ENCODE measurements around the gene SYTL2.

SYTL2 gene

GRCh38 chr11:85815186-85815931 lies 4.4 kb upstream of the SYTL2 start:
- no peak for DNase-seq (ENCODE audit: low read depth)
- H3K4me3 ChIP-seq (ENCODE audit: low read depth, low read length) = no peak overlapping the region
- TF ChIP-seq CTCF (IDR thresholded peaks at IDR 0.05; ENCODE audit: control insufficient read depth, extremely low read depth, insufficient read depth) = no peak

- H3K4me3 ChIP-seq (ENCODE audit: low read depth, low read length) = no peak overlapping the region
- TF ChIP-seq CTCF (IDR thresholded peaks at IDR 0.05; ENCODE audit: control insufficient read depth, extremely low read depth, insufficient read depth) = no peak
- DNase-seq (ENCODE audit: low read depth) = no peak
Observed at GRCh38 chr11:85813721-85814120, 2.8 kb upstream of the SYTL2 start.

GRCh38 chr11:85811624-85812023 lies 683 bp upstream of the SYTL2 start:
- no peak overlapping the region for H3K4me3 ChIP-seq (ENCODE audit: low read depth, low read length)
- no peak for DNase-seq (ENCODE audit: low read depth)
- TF ChIP-seq CTCF (IDR thresholded peaks at IDR 0.05; ENCODE audit: control insufficient read depth, extremely low read depth, insufficient read depth) = no peak

- DNase-seq (ENCODE audit: low read depth) = no peak
Observed at GRCh38 chr11:85810521-85810870, 445 bp downstream of the SYTL2 start.

GRCh38 chr11:85809863-85810262 lies 1.1 kb downstream of the SYTL2 start:
- DNase-seq (ENCODE audit: low read depth) = no peak
- H3K4me3 ChIP-seq (ENCODE audit: low read depth, low read length) = no peak overlapping the region
- TF ChIP-seq CTCF (IDR thresholded peaks at IDR 0.05; ENCODE audit: control insufficient read depth, extremely low read depth, insufficient read depth) = no peak

More at GRCh38 chr11:85810521-85810870, 445 bp downstream of the SYTL2 start:
- peak overlapping the region; percentile 35; the same call in 1 of the 2 replicates for H3K4me3 ChIP-seq (ENCODE audit: low read depth, low read length)
- no peak for TF ChIP-seq CTCF (IDR thresholded peaks at IDR 0.05; ENCODE audit: control insufficient read depth, extremely low read depth, insufficient read depth)

- no peak for DNase-seq (ENCODE audit: low read depth)
- H3K4me3 ChIP-seq (ENCODE audit: low read depth, low read length) = no peak overlapping the region
- no peak for TF ChIP-seq CTCF (IDR thresholded peaks at IDR 0.05; ENCODE audit: control insufficient read depth, extremely low read depth, insufficient read depth)
Observed at GRCh38 chr11:85809191-85809590, 1.8 kb downstream of the SYTL2 start.

- TF ChIP-seq CTCF (IDR thresholded peaks at IDR 0.05; ENCODE audit: control insufficient read depth, extremely low read depth, insufficient read depth) = no peak
- no peak overlapping the region for H3K4me3 ChIP-seq (ENCODE audit: low read depth, low read length)
- DNase-seq (ENCODE audit: low read depth) = no peak
Observed at GRCh38 chr11:85806876-85807275, 4.1 kb downstream of the SYTL2 start.

All from LNCaP clone FGC (cell line).